K562 (cell line): ENCODE data around the gene POLR3A.

Experiments used
- ARHGAP35 ChIP-seq: fragments of 450-650 bp; IDR thresholded peaks from 2 replicates; pipeline ENCODE4 v1.6.1; 2018; ENCODE audit not compliant: partially characterized antibody
- ARNT ChIP-seq, 2 experiments: fragments of 450-650 bp; IDR thresholded peaks; 2 replicates each; pipeline ENCODE4 v1.6.1; 2016; ENCODE audit warnings: mild to moderate bottlenecking in 1 of 2
- BACH1 ChIP-seq: fragments of 200-800 bp; sonication (Bioruptor generic); IDR thresholded peaks from 2 replicates; pipeline ENCODE4 v1.6.1; 2016; ENCODE audit warnings: missing genetic modification characterization, missing compliant biosample characterization
- BCLAF1 ChIP-seq, 2 experiments: fragments of 450-650 bp in 1 of 2; IDR thresholded peaks; 2 replicates each; pipeline ENCODE4 v1.6.1; 2011 to 2017; ENCODE audit warnings: low read depth in 2 of 2, antibody characterized with exemption in 1 of 2, borderline replicate concordance in 1 of 2, low read length in 1 of 2, mild to moderate bottlenecking in 1 of 2, mixed read lengths in 1 of 2; ENCODE audit not compliant: control insufficient read depth in 1 of 2
- ELF4 ChIP-seq: fragments of 450-650 bp; formaldehyde crosslinking; IDR thresholded peaks from 2 replicates; pipeline ENCODE4 v1.4.0; 2022; ENCODE audit warnings: missing genetic modification characterization
- EP300 ChIP-seq: IDR thresholded peaks from 2 replicates; pipeline ENCODE4 v1.6.1; 2012; ENCODE audit warnings: low read length, improper control_type of control experiment
- ESRRA ChIP-seq: fragments of 450-650 bp; IDR thresholded peaks from 2 replicates; pipeline ENCODE4 v1.6.1; 2014; ENCODE audit warnings: low read depth, mild to moderate bottlenecking, moderate library complexity, borderline replicate concordance
- ETV5 ChIP-seq: sonication (generic); formaldehyde crosslinking; IDR thresholded peaks from 2 replicates; pipeline ENCODE4 v1.4.0; 2020; ENCODE audit warnings: low read depth, mild to moderate bottlenecking, missing genetic modification reagents
- FOS ChIP-seq: IDR thresholded peaks from 3 replicates; pipeline ENCODE4 v1.6.1; 2011; ENCODE audit not compliant: insufficient read length; ENCODE audit errors: extremely low read depth
- HINFP ChIP-seq: fragments of 450-650 bp; conservative IDR thresholded peaks from 2 replicates; pipeline ENCODE4 v1.6.1; 2016; ENCODE audit warnings: missing genetic modification characterization, low read depth, mild to moderate bottlenecking, control low read depth, missing compliant biosample characterization
- POLR2AphosphoS5 ChIP-seq: IDR thresholded peaks from 2 replicates; pipeline ENCODE4 v1.6.1; 2011; ENCODE audit warnings: mild to moderate bottlenecking, low read depth, low read length, moderate library complexity; ENCODE audit not compliant: control insufficient read depth, insufficient read depth
- RCOR1 ChIP-seq, 2 experiments: IDR thresholded peaks; 2 replicates each; pipeline ENCODE4 v1.6.1; 2012; ENCODE audit warnings: low read depth in 2 of 2, low read length in 2 of 2, borderline replicate concordance in 1 of 2, improper control_type of control experiment in 1 of 2
- SMARCC2 ChIP-seq: fragments of 450-650 bp; IDR thresholded peaks from 2 replicates; pipeline ENCODE4 v1.6.1; 2017; ENCODE audit warnings: antibody characterized with exemption, moderate library complexity, mild to moderate bottlenecking, low read depth
- ZBTB7A ChIP-seq: IDR thresholded peaks from 2 replicates; pipeline ENCODE4 v1.6.1; 2011; ENCODE audit warnings: low read depth, mild to moderate bottlenecking, low read length, moderate library complexity, borderline replicate concordance; ENCODE audit not compliant: control insufficient read depth

DNA sequence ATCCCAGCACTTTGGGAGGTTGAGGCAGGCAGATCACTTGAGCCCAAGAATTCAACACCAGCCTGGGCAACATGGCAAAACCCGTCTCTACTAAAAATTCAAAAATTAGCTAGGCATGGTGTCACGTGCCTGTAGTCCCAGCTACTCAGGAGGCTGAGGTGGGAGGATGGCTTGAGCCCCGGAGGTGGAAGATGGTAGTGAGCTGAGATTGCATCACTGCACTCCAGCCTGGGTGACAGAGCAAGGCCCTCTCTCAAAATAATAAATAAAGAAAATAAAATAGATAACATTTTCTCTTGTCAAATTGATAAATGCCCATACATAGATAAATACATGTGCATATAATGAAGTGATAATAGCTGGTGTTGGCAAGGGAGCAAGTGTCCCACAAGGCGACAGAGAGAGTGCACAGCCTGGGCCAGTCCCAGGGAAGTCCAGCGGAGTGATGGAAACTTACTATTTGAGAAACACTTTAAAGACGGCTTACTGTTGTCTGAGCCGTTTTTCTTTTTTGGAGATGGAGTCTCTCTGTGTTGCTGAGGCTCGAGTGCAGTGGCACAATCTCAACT is 69.3 kb downstream of the POLR3A start:
- TF ChIP-seq RCOR1 (IDR thresholded peaks at IDR 0.05; ENCODE audit: borderline replicate concordance in 1 of 2, low read depth in 2 of 2, low read length in 2 of 2), result no peak
- TF ChIP-seq HINFP (tag), result no peak
- no peak for TF ChIP-seq POLR2AphosphoS5
- TF ChIP-seq ESRRA, result no peak
- no peak for TF ChIP-seq ARHGAP35
- no peak for TF ChIP-seq FOS
- TF ChIP-seq BACH1 (tag), result no peak
- no peak for TF ChIP-seq ZBTB7A
- TF ChIP-seq ETV5 (CRISPR knock-in tag), result no peak
- no peak for TF ChIP-seq EP300
- no peak for TF ChIP-seq ARNT (IDR thresholded peaks at IDR 0.05)
- no peak for TF ChIP-seq BCLAF1 (IDR thresholded peaks at IDR 0.05; ENCODE audit: borderline replicate concordance in 1 of 2, control insufficient read depth in 1 of 2, low read depth in 2 of 2, low read length in 1 of 2)
- TF ChIP-seq SMARCC2, result no peak
- no peak for TF ChIP-seq ELF4 (CRISPR knock-in tag)
